Breast epithelium (tissue), 3 donors: ENCODE measurements around the gene RARRES2.

Experiments
- POLR2A ChIP-seq: fragments of 450-650 bp; IDR thresholded peaks from one replicate; pipeline ENCODE4 v1.6.1; 2016; ENCODE audit warnings: antibody characterized with exemption, mild to moderate bottlenecking, moderate library complexity
- TF ChIP-seq, protein P1 (sequence below), 3 donors: fragments of 450-650 bp; IDR thresholded peaks; one replicate each; pipeline ENCODE4 v1.5.1; 2016 to 2017; ENCODE audit warnings: antibody characterized with exemption in 3 of 3, mild to moderate bottlenecking in 3 of 3, moderate library complexity in 3 of 3

DNA sequence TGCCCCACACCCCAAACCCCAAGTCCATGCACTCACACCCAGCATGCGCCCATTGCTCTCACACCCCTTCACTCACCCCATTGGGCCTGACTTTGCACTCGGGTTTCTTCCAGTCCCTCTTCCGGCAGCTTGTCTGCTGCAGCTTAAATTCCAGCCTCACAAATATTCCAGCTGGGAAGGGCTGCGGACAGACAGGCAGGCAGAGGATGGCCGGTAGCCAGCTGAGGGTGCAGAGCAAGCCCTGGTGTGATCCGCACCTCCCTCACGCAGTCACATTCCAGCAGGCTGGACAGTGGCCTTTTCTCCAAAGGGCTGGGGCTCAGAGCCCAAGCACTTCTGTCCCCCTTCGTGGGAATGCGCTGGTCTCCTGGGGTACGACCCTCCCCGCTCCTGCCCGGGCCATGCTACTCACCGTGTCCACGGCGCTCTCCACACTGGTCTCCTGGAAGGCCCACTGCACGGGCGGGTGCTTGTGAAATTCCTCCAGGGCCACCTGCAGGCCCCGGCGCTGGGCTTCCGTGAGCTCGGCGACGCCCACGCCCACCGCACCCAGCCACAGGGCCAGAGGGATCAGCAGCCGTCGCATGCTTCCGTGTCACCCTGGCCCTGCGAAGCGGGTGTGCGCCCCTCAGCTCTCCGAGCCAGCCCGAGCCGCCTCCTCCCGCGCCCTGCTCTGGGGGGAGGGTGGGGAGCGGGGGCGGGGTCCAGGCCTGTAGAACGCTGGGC is 1.2 kb downstream of the RARRES2 start:
- TF ChIP-seq, protein P1, sequence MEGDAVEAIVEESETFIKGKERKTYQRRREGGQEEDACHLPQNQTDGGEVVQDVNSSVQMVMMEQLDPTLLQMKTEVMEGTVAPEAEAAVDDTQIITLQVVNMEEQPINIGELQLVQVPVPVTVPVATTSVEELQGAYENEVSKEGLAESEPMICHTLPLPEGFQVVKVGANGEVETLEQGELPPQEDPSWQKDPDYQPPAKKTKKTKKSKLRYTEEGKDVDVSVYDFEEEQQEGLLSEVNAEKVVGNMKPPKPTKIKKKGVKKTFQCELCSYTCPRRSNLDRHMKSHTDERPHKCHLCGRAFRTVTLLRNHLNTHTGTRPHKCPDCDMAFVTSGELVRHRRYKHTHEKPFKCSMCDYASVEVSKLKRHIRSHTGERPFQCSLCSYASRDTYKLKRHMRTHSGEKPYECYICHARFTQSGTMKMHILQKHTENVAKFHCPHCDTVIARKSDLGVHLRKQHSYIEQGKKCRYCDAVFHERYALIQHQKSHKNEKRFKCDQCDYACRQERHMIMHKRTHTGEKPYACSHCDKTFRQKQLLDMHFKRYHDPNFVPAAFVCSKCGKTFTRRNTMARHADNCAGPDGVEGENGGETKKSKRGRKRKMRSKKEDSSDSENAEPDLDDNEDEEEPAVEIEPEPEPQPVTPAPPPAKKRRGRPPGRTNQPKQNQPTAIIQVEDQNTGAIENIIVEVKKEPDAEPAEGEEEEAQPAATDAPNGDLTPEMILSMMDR (IDR thresholded peaks at IDR 0.05): no peak
- no peak for TF ChIP-seq POLR2A
